Measurements from ENCODE around the gene CHD5.

DNA sequence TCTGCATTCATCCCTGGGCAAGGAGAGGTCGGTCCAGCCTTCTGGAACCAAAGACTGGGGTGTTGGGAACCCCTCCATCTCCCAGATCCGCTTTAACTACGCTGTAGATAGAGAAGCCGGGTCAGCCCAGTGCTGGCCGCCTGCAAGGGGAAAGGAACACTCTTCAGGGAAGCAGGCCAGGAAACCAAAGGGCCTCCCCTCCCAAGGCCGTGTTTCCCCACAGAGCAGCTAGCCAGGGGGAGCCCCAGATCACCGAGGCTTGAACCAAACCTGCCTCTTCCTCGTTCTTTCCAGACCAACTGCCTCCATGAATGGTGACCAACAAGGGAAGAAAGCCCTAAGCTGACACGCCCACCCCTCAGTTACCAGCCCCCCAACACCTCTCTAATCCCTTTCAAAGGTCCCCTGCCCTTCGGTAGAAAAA, 1.2 kb upstream of the CHD5 start:
- TF ChIP-seq, protein P1, sequence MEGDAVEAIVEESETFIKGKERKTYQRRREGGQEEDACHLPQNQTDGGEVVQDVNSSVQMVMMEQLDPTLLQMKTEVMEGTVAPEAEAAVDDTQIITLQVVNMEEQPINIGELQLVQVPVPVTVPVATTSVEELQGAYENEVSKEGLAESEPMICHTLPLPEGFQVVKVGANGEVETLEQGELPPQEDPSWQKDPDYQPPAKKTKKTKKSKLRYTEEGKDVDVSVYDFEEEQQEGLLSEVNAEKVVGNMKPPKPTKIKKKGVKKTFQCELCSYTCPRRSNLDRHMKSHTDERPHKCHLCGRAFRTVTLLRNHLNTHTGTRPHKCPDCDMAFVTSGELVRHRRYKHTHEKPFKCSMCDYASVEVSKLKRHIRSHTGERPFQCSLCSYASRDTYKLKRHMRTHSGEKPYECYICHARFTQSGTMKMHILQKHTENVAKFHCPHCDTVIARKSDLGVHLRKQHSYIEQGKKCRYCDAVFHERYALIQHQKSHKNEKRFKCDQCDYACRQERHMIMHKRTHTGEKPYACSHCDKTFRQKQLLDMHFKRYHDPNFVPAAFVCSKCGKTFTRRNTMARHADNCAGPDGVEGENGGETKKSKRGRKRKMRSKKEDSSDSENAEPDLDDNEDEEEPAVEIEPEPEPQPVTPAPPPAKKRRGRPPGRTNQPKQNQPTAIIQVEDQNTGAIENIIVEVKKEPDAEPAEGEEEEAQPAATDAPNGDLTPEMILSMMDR (IDR thresholded peaks at IDR 0.05) = no peak
- TF ChIP-seq, protein P2, sequence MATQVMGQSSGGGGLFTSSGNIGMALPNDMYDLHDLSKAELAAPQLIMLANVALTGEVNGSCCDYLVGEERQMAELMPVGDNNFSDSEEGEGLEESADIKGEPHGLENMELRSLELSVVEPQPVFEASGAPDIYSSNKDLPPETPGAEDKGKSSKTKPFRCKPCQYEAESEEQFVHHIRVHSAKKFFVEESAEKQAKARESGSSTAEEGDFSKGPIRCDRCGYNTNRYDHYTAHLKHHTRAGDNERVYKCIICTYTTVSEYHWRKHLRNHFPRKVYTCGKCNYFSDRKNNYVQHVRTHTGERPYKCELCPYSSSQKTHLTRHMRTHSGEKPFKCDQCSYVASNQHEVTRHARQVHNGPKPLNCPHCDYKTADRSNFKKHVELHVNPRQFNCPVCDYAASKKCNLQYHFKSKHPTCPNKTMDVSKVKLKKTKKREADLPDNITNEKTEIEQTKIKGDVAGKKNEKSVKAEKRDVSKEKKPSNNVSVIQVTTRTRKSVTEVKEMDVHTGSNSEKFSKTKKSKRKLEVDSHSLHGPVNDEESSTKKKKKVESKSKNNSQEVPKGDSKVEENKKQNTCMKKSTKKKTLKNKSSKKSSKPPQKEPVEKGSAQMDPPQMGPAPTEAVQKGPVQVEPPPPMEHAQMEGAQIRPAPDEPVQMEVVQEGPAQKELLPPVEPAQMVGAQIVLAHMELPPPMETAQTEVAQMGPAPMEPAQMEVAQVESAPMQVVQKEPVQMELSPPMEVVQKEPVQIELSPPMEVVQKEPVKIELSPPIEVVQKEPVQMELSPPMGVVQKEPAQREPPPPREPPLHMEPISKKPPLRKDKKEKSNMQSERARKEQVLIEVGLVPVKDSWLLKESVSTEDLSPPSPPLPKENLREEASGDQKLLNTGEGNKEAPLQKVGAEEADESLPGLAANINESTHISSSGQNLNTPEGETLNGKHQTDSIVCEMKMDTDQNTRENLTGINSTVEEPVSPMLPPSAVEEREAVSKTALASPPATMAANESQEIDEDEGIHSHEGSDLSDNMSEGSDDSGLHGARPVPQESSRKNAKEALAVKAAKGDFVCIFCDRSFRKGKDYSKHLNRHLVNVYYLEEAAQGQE (IDR thresholded peaks at IDR 0.05; ENCODE audit: insufficient read depth in 1 of 2, low read depth in 2 of 2, low read length in 1 of 2) = no peak
